Amniotic epithelial cell (primary cell): Measurements from ENCODE around the gene MX1.

Experiments used
- DNase-seq: peaks from one replicate; pipeline ENCODE4 v3.0.0-alpha.2; 2010; ENCODE audit warnings: low read depth

Gene MX1

DNA sequence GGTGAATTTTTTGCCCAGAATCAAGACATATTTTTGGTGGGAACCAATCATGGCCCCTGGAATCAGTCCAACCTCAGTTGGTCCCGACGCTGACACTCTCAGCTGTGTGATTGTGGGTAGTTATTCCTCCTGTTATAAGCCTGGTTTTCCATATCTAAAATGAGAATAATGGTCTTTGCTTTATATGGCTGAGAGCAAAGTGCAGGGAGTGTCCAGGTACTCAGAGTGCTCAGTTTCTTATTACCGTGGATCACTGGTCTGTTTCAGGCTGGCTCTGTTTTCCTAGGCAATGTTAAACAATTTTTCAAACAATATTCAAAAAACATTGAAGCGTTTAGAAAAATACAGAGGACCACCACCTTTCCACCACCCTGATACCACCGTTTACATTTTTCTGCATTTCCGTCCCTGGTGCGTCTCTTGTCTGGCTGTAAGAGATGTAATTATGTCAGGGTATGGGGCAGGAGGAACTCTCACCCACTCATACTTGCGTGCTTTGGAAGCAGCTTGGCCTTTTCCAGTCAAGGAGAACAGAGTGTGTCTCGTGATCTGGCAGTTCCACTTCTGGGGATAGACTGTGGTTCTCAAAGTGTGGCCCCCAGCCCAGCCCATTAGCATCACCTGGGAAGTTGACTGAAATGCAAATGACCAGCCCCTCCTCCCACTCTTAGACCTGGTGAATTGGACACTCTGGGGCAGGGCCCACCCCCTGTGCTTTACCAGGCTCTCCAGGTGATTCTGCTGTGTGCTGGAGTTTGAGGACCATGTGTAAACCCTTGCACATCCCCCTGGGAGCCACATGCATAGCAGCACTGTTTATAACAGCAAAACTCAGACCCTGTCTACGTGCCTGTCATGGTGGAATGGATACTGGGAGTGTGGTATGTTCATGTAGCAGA is 6.8 kb downstream of the MX1 start:
- no peak for DNase-seq

DNA sequence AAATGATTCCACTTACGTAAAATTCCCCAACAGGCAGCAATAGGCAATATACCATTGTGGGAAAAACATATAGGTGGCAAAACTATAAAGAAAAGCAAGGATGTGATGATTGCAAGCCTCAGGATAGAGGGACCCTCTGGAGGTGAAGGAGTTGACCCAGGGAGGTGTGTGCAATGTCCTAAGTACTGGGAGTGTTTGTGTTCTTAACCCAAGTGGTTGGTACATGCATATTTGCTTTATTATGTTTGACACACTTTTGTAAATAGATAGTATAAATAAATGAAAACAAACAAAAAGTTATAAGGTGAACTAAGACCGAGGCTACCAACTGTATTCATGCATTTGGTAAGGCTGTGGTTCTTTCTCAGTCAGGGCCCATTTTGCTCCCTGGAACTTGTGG is 7.5 kb downstream of the MX1 start:
- DNase-seq = no peak

- no peak for DNase-seq
Observed at GRCh38 chr21:41435706-41436105, 9.7 kb downstream of the MX1 start.

DNA sequence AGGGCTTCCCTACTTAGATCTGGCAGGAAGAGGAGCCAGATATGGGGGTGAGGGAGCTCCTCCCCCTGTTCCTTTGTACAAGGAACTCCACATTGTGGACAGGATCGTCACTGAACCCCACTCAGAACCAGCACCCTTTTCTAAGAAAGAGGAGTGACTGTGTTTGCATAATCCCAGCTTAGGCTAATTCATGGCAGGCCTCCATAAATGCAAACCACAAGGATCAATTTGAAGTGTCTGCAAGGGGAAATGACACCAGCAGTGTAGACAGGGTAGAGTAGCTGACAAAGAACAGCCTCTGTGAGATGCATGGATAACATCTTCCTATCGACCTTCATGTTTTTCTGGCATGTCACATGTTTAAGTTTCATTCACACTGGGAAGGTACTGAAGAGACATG is 11.7 kb downstream of the MX1 start:
- peak; percentile 16 for DNase-seq

DNA sequence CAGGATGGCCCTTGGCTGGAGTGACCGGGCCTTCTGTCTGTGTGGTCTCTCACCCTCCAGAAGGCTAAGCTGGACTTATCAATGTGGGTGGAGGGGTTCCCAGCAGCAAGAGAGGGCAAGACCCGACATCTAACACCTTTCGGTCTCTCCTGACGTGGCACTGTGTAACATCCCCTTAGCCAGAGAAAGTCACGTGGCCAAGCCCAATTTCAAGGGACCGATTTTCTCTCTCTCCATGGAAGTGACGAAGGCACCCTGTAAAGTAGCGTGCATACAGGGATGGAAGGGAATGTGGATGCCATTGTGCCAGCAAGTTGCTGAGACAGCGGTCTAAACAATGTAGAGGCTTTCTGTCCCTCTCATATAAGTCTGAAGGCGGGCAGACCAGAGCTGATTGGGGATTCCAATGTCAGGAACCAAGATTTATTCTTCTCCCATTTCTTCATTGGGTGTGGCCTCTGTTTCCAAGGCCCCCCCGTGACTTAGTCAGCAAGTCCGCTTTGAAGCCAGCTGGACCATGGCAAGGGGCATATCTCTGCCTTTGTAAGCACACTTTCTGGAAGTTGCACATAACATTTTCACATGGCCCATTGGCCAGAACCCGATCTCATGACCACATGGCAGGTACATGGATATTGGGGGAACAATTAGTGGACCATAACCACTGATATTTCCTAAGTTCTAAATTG is 12.5 kb downstream of the MX1 start:
- no peak for DNase-seq

- DNase-seq = no peak
Observed at GRCh38 chr21:41439248-41439647, 13.2 kb downstream of the MX1 start.

DNA sequence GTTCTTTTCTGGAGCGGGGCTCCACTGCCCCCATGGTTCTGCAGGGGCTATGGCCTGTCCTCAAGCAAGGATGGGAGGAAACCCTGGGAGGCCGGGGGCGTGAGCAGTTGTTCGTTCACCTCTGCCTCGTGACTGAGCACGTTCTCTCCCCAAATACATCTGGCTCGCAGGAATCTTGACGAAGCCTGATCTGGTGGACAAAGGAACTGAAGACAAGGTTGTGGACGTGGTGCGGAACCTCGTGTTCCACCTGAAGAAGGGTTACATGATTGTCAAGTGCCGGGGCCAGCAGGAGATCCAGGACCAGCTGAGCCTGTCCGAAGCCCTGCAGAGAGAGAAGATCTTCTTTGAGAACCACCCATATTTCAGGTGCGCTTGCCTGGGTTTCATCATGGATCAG is 15.5 kb downstream of the MX1 start:
- no peak for DNase-seq

- DNase-seq = peak; percentile 66
Observed at GRCh38 chr21:41442481-41443186, 16.6 kb downstream of the MX1 start.

DNA sequence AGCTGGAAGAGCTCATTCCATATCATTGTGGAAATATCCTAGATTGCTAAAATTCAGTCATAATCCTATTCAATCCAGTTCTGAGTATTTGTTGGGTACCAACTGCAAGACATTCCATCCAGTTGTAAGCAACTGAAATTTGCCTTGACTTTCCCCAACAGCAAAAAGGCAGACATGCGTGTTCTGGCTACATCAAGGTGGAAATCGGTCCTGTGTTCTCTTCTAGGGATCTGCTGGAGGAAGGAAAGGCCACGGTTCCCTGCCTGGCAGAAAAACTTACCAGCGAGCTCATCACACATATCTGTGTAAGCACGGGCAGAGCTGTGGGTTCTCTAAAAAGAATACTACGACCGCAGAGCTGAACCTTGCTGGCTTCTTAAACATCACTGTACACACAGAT is 17.5 kb downstream of the MX1 start:
- DNase-seq = no peak

- DNase-seq = no peak
Observed at GRCh38 chr21:41444703-41445464, 18.8 kb downstream of the MX1 start.

DNA sequence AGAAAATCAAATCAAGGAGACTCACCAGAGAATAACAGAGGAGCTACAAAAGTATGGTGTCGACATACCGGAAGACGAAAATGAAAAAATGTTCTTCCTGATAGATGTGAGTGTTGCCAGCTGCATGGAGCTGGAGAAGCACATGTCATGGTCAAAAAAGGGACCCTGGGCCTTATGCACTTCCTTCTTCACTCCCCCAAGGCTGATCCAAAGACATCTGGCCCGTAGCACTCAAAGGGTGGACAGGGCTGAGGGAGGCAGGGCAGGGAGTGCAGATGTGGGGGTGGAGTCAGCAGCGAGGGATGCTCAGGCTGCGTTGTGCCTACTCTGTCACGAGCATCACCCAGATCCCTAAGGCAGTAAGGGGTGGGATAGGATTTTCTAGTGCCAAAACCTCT is 19.4 kb downstream of the MX1 start:
- no peak for DNase-seq

- peak; percentile 70 for DNase-seq
Observed at GRCh38 chr21:41446586-41446985, 20.5 kb downstream of the MX1 start.

DNA sequence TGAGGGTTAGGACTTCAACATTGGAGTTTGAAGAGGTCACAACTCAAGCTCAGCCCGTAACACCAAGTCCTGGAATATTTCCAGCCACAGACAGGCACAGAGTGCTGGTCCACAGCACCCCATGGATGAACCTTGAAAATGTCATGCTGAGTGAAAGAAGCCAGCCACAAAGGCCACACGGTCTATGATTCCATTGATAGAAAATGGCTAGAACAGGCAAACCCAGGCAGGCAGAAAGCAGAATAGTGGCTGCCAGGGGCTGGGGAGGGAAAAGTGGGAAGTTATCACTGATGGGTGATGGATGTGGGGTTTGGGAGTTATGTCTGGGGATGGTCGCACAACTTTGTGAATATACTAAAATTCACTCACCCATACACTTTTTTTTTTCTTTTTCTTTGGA is 21.3 kb downstream of the MX1 start:
- no peak for DNase-seq

GRCh38 chr21:41449613-41450012 is 23.6 kb downstream of the MX1 start:
- no peak for DNase-seq

DNA sequence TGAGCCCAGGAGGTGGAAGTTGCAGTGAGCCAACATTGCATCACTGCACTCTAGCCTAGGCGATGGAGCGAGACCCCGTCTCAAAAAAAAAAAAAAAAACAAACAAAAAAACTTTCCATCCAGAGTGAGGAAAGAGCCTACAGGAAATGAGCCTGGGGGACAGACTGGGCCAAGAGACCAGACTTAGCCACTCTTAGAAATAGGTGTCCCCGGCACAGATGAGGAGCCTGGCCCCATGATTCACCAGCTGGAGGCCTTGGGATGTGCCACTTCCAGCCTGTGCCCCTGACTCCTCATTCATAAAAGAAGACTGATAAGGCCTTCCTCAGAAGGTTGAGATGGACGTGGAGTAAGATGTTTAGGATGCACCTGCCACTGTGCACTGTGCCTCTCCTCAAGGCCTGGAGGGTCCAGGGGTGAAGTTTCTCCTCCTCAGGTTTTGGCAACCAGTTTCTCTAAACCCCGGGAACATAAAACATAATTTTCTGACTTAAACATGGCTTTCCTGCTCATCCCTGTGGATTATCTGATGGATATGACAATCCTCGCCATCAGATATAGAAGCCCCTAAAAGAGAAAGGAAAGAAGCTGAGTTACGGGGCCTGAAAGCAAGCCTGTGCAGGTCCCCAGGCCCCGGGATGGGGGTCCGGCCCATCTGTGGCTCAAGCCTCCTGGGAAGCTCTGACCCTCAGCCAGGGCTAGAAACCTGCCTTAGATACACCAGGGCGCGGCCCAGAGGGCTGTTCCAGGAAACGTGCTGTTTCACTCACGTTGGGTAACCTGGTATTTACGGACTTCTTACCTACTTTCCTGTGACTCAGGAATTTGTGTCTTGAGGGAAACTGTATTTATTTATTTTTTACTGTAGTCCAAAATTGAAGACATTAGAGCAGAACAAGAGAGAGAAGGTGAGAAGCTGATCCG is 26.0 kb downstream of the MX1 start:
- DNase-seq = no peak

- no peak for DNase-seq
Observed at GRCh38 chr21:41453198-41453597, 27.2 kb downstream of the MX1 start.

DNA sequence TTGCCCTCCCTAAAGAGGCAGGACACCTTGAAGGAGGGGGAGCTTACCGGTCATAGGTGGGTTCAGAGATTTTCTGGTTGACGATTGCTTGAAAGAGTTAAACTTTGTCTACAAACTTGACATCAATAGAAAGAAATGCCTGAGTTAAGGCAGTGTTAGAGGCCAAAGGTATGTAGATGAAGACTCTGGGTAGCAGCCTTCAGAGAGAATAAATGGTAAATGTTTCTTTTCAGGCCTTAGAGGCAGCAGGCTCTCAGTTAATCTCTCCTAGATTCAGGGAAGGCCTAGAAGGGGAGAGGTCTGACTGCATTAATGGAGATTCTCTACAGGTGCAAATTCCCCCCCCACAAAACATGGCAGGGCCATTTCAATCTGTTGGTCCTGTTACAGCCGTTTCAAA is 27.7 kb downstream of the MX1 start:
- DNase-seq = no peak

GRCh38 chr21:41458121-41458520 is 32.1 kb downstream of the MX1 start:
- no peak for DNase-seq

DNA sequence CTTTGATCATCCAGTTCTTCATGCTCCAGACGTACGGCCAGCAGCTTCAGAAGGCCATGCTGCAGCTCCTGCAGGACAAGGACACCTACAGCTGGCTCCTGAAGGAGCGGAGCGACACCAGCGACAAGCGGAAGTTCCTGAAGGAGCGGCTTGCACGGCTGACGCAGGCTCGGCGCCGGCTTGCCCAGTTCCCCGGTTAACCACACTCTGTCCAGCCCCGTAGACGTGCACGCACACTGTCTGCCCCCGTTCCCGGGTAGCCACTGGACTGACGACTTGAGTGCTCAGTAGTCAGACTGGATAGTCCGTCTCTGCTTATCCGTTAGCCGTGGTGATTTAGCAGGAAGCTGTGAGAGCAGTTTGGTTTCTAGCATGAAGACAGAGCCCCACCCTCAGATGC is 32.5 kb downstream of the MX1 start:
- DNase-seq = no peak

- DNase-seq = no peak
Observed at GRCh38 chr21:41459884-41460534, 34.0 kb downstream of the MX1 start.
